ENCODE results near the gene FRMD5. TPM values are rescaled to one million over a fixed set of nuclear protein-coding genes. Genes with fewer than 3 reads are reported as not detected.

Gene FRMD5
- total RNA-seq, 1 experiment from 2014 or later, result 3.9 TPM

DNA sequence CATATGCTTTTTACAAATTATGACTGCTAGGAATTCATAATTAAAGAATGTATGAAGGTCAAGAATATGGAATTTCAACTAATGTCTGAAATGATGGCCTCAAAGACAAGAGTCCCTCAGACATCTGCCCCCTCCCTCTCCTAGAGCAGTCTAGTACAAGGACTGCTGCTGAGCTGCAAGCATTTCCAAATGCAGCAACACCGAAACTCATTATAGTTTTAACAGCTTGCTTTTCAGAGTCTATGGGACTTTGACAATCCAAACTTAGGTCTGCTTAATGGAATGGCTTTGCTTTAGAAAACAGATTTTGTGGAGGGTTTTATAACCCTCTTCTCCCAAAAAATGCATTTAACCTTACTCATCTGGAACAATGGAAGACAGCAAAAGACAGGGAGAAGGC lies 252.9 kb downstream of the FRMD5 start:
- Mint-ChIP-seq H3K4me1 (peaks cover 5% of the 10 kb centered on the region in 2 experiments; a peak in 3 of 4 replicates), H3K36me3 (ENCODE audit: insufficient read depth in 1 of 3, low read depth in 3 of 3) (no peaks in the 10 kb centered on the region), H3K9me3 (no peaks in the 10 kb centered on the region), H3K27me3 (ENCODE audit: low read depth) (no peaks in the 10 kb centered on the region), H3K27ac (no peak overlapping the region; a peak in 1 of 7 replicates), H3K4me3 (no peak overlapping the region)
- H2AK5ac ChIP-seq (ENCODE audit: insufficient read length, low read length), result no peak overlapping the region
- no peak overlapping the region for H2BK15ac ChIP-seq (ENCODE audit: low read depth, low read length)
- H2AFZ ChIP-seq (ENCODE audit: low read length), result no peak overlapping the region
- H3K79me2 ChIP-seq (ENCODE audit: insufficient read depth, low read length), result no peaks in the 10 kb centered on the region
- H2BK120ac ChIP-seq (ENCODE audit: low read depth, low read length, poor library complexity, severe bottlenecking), result no peak overlapping the region
- no peak overlapping the region for H3K14ac ChIP-seq (ENCODE audit: insufficient read depth, low read length)
- H3K4me1 ChIP-seq (ENCODE audit: insufficient read depth, low read length), result no peaks in the 10 kb centered on the region
- TF ChIP-seq, protein P1, sequence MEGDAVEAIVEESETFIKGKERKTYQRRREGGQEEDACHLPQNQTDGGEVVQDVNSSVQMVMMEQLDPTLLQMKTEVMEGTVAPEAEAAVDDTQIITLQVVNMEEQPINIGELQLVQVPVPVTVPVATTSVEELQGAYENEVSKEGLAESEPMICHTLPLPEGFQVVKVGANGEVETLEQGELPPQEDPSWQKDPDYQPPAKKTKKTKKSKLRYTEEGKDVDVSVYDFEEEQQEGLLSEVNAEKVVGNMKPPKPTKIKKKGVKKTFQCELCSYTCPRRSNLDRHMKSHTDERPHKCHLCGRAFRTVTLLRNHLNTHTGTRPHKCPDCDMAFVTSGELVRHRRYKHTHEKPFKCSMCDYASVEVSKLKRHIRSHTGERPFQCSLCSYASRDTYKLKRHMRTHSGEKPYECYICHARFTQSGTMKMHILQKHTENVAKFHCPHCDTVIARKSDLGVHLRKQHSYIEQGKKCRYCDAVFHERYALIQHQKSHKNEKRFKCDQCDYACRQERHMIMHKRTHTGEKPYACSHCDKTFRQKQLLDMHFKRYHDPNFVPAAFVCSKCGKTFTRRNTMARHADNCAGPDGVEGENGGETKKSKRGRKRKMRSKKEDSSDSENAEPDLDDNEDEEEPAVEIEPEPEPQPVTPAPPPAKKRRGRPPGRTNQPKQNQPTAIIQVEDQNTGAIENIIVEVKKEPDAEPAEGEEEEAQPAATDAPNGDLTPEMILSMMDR (conservative IDR thresholded peaks at IDR 0.05), result no peak
- WGBS (ENCODE audit: extremely low coverage, insufficient read length, low lambda C conversion rate), result no CpG with 5 or more reads among the region's 1 CpG
- H4K91ac ChIP-seq (ENCODE audit: insufficient read length, low read depth, low read length), result no peak overlapping the region
- H3K27me3 ChIP-seq (ENCODE audit: insufficient read depth, low read length), result no peaks in the 10 kb centered on the region
- no peak overlapping the region for H3K18ac ChIP-seq (ENCODE audit: insufficient read length, low read depth, low read length)
- H3K27ac ChIP-seq (ENCODE audit: insufficient read length, low read depth, low read length), result no peak overlapping the region
- H3K9ac ChIP-seq (ENCODE audit: extremely low read depth, insufficient read length, low read length), result no peak overlapping the region
- H2BK20ac ChIP-seq (ENCODE audit: low read depth, low read length, poor library complexity, severe bottlenecking), result no peak overlapping the region
- H3K23ac ChIP-seq (ENCODE audit: insufficient read length, low read depth, low read length), result no peak overlapping the region
- H3T11ph ChIP-seq (ENCODE audit: low read length), result no peak overlapping the region
- no peak overlapping the region for H4K8ac ChIP-seq (replicated peaks; ENCODE audit: insufficient read length, low read depth, low read length)
- H3K79me1 ChIP-seq (ENCODE audit: insufficient read depth, low read depth, low read length, poor library complexity, severe bottlenecking), result no peaks in the 10 kb centered on the region
- no peaks in the 10 kb centered on the region for H4K20me1 ChIP-seq (ENCODE audit: control insufficient read depth, insufficient read depth, insufficient read length)
- no peak for DNase-seq
- no peak overlapping the region for H2BK5ac ChIP-seq (ENCODE audit: insufficient read length, low read length)
- no peak overlapping the region for H3K56ac ChIP-seq (ENCODE audit: insufficient read length, low read depth, low read length)
- no peaks in the 10 kb centered on the region for H3K23me2 ChIP-seq (ENCODE audit: insufficient read length, low read depth, low read length, poor library complexity, severe bottlenecking)
- H4K5ac ChIP-seq (ENCODE audit: insufficient read length, low read depth, low read length), result no peak overlapping the region
- H3K4me2 ChIP-seq (ENCODE audit: insufficient read depth, insufficient read length, low read length), result no peak overlapping the region
- no peaks in the 10 kb centered on the region for H3K9me3 ChIP-seq (ENCODE audit: control insufficient read depth, low read depth, low read length)
- H2BK12ac ChIP-seq (ENCODE audit: insufficient read length, low read depth, low read length), result no peak overlapping the region
- no peak overlapping the region for H3K4ac ChIP-seq (ENCODE audit: low read depth, low read length)
